ENCODE results near the gene NINJ1. TPM values are rescaled to one million over a fixed set of nuclear protein-coding genes. Genes with fewer than 3 reads are reported as not detected.

Gene NINJ1
- total RNA-seq, 4 donors from 2014 or later = 20.6 to 87.4 (median 44.2) TPM

DNA sequence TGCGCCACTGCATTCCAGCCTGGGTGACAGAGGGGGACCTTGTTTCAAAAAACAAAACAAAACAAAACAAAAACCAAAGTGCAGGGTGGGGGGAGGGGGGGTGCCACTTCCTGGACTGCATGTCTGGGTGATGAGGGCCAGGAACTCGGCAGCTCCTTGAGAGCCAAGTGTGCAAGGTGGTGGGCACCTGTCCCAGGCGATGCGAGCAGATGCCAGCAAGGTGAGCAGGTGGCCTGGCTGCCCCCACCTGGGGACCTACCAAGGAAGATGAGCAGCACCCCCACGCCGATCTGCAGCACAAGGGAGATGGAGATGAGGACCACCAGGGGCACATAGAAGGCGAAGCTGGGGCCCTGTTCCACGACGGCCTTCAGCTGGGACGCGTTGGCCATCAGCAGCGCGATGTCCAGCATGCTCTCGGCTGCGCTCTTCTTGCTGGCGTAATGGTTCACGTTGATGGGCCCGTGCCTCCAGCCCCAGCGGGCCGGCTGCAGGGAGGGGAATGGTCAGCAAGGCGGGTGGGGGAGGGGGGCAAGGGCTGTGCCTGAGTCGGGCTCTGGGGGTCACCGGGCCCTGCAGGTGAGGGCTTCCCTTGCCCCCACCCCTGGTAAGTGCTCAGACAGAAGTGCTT lies 7.8 kb downstream of the NINJ1 start:
- intact Hi-C loops (cut with DNase I; ENCODE audit: low total_unique reads) = no loop called here
- TF ChIP-seq CTCF (IDR thresholded peaks at IDR 0.05) (no peak), POLR2A (IDR thresholded peaks at IDR 0.05) (no peak)
- peak; percentile 25 to 30 for DNase-seq
- Histone ChIP-seq H3K4me3 (peak overlapping the region in 1 of 2 donors; percentile 2), H3K4me1 (peaks cover 0 to 20% of the 10 kb centered on the region in 2 donors), H3K36me3 (no peaks in the 10 kb centered on the region), H3K27me3 (no peaks in the 10 kb centered on the region), H3K27ac (peak overlapping the region; percentile 81 to 84), H3K9me3 (no peaks in the 10 kb centered on the region)

DNA sequence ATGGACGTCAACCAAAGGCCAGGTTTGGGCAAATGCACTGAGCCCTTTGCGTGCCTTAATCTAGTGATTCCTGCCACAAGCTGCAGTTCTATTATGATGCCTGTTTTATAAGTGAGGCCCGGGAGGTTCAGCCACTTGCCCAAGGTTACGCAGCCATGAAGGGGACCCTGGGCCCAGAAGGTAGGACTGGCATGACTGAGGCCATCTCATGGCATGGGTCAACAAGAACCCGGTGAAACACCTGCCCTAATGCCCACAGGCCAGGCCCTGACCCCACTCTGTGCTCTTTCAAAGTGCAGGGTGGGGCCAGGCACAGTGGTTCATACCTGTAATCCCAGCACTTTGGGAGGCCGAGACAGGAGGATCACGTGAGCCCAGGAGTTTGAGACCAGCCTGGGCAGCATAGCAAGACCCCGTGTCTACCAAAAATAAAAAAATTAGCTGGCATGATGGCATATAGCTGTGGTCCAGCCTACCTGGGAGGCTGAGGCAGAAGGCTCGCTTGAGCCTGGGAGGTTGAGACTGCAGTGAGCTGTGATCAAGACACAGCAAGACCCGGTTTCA lies 8.6 kb downstream of the NINJ1 start:
- DNase-seq = peak in 1 of 2 donors; percentile 13
- intact Hi-C loops (cut with DNase I; ENCODE audit: low total_unique reads) = no loop called here

GRCh38 chr9:93124793-93125192 lies 9.3 kb downstream of the NINJ1 start:
- no peaks in the 10 kb centered on the region for H3K9me3 ChIP-seq
- H3K27ac ChIP-seq = no peak overlapping the region
- no peaks in the 10 kb centered on the region for H3K36me3 ChIP-seq
- TF ChIP-seq CTCF (IDR thresholded peaks at IDR 0.05) (no peak), POLR2A (IDR thresholded peaks at IDR 0.05) (no peak)
- DNase-seq = peak; percentile 10 to 18
- intact Hi-C loops (cut with DNase I; ENCODE audit: low total_unique reads) = no loop called here
- peaks cover 0 to 22% of the 10 kb centered on the region in 2 donors for H3K4me1 ChIP-seq
- H3K27me3 ChIP-seq = no peaks in the 10 kb centered on the region
- no peak overlapping the region for H3K4me3 ChIP-seq

More for the DNA sequence above, 8.6 kb downstream of the NINJ1 start:
- Histone ChIP-seq H3K4me1 (peaks cover 0 to 22% of the 10 kb centered on the region in 2 donors), H3K27me3 (no peaks in the 10 kb centered on the region), H3K4me3 (no peak overlapping the region), H3K27ac (no peak overlapping the region), H3K36me3 (no peaks in the 10 kb centered on the region), H3K9me3 (no peaks in the 10 kb centered on the region)
- TF ChIP-seq CTCF (IDR thresholded peaks at IDR 0.05) (no peak), POLR2A (IDR thresholded peaks at IDR 0.05) (no peak)

GRCh38 chr9:93123561-93124283 lies 10.3 kb downstream of the NINJ1 start:
- TF ChIP-seq CTCF (IDR thresholded peaks at IDR 0.05) (no peak), POLR2A (IDR thresholded peaks at IDR 0.05) (no peak)
- H3K27ac ChIP-seq = no peak overlapping the region
- no peak overlapping the region for H3K4me3 ChIP-seq
- H3K27me3 ChIP-seq = no peaks in the 10 kb centered on the region
- peak; percentile 10 to 21 for DNase-seq
- peaks cover 0 to 22% of the 10 kb centered on the region in 2 donors for H3K4me1 ChIP-seq
- no peaks in the 10 kb centered on the region for H3K9me3 ChIP-seq
- H3K36me3 ChIP-seq = no peaks in the 10 kb centered on the region
- intact Hi-C loops (cut with DNase I; ENCODE audit: low total_unique reads) = no loop called here

DNA sequence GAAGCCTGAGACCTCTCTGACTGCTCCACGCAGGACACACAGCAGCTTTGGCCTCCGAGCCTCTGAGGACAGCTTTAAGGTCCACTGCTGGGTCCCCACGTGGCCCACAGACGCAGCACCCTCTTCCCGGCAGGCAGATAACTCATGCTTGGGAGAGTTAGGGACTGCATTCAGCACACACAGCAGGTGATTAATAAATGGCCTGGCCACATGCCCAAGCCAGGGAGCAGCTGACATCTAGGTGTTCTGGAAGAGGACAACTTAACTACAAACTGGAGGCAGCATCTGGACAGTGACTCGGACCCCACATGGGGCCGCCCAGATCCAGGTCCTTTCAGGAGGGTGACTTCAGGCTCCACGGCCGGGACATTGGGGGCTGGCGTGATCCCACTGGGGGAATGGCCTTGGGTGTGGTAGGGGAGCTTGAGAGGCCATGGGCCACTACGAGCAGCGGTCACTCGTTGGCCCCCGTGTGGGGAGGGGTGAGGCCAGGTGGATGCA lies 11.3 kb downstream of the NINJ1 start:
- no peak overlapping the region for H3K27ac ChIP-seq

More for the DNA sequence above, 11.3 kb downstream of the NINJ1 start:
- intact Hi-C loops (cut with DNase I; ENCODE audit: low total_unique reads) = no loop called here
- Histone ChIP-seq H3K4me1 (peaks cover 0 to 22% of the 10 kb centered on the region in 2 donors), H3K36me3 (no peaks in the 10 kb centered on the region), H3K4me3 (no peak overlapping the region), H3K9me3 (no peaks in the 10 kb centered on the region), H3K27me3 (no peaks in the 10 kb centered on the region)
- DNase-seq = peak; percentile 11 to 16
- TF ChIP-seq CTCF (IDR thresholded peaks at IDR 0.05) (no peak), POLR2A (IDR thresholded peaks at IDR 0.05) (no peak)
